Germinal center (tissue), 1 donor: Measurements from ENCODE around the gene STXBP5L.
"Not testable (repeated sequence)": the region's sequence is repeated elsewhere in the genome, so short reads cannot be mapped to it uniquely, and the experiment has no call there.

Experiments
- DNase-seq: peaks from one replicate; pipeline ENCODE4 v3.0.0; 2012; ENCODE audit warnings: mixed read lengths, low spot score

STXBP5L gene

DNA sequence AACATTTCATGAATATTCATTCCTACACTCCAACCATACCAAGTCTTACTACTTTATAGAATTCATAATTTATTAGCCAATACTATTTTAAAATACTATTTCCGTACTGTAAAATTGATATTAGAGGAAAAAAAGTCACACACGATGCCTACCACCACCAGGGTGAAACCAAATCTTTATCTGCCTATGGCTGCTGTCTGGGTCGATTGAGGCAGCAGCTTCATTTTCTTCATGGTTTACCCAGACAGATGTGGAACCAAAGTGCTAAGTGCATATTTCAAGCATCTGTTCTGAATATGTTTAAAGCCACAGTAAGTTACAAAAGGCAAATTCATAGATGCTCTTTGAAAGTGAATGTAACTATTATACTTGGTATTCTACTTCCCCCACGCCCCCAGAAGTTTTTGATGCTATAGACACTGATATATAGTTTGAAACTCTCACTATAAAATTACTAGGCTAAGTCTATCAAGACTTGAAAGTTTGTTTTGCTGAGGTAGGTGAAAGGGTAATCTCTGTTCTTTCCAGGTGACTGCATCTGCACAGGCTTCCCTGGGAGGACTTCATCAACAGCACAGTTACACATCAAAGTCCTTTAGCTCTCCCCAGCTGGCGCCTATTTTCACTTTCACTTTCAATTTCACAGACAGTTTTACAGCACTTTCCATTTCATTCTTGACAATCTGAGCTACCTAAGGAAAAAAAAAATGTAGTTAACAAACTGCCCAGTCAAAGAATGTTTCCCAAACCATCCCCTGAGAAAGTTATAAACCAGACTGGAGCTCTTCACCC is 523.9 kb downstream of the STXBP5L start:
- peak; percentile 29 for DNase-seq

DNA sequence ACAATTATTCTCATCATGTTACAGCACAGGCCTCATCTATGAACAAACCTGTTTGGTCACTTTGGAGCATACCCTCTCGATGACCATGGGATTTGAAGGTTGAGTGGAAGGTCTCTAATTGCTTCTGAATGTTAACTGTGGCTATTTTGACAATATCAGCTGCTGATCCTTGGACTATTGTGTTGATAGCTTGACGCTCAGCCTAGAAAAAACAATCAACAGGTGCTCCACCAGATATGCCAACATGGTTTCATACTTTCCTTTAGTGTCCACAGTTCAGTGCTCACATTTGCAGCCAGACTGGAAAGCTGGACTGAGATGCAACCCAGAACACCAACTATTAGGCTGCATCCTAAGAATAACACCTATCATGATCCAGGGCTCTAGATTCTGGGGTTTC is 528.1 kb downstream of the STXBP5L start:
- no peak for DNase-seq

DNA sequence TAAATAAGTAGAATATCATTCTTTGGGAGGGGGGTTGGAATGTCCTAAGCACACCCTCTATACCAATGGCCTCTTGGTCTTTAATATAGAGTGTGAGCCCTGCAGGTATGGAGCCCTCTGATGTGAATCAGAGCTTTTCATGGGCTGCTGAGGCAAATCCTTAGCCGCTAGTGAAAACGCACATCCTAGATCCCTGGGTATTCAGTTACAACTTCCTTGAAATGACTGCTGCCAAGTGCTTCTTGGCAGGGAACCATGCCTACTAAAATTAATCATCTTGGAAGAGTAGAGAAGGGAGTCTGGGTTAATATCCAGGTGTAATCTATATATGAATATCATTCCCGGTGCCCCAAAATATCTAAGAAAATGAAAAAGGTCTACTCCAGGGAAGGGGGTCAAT is 528.6 kb downstream of the STXBP5L start:
- DNase-seq, result no peak

GRCh38 chr3:121443456-121443855 is 535.5 kb downstream of the STXBP5L start:
- DNase-seq, result no peak

- DNase-seq, result not testable (repeated sequence)
These were observed 543.7 kb downstream of the STXBP5L start for GRCh38 chr3:121451752-121452151.

GRCh38 chr3:121462565-121462964 is 554.6 kb downstream of the STXBP5L start:
- no peak for DNase-seq

DNA sequence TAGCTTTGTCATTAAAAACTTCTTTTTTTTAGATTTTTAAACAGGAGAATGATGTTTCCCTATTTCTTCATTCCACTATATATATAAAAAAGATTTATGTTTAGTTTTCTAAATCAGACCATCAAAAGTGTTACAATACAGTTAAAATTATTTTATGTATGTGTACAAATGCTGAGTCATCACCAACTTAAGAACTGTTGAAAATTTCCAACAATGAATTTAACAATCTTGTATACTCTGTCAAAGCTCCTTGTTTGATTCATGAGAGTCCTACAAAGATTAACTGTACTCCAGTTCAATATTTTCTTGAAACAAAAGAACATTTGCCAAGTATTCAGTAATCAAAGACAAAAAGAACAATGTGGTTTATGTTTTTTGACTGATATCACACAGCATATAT is 555.7 kb downstream of the STXBP5L start:
- DNase-seq, result no peak

- no peak for DNase-seq
These were observed 559.1 kb downstream of the STXBP5L start for GRCh38 chr3:121467085-121467484.

GRCh38 chr3:121473001-121473400 is 565.0 kb downstream of the STXBP5L start:
- DNase-seq, result no peak
